ENCODE measurements around the gene FKBP1B.
A peak's percentile ranks its signal among the peaks of the same experiment; 100 is the strongest.

The FKBP1B gene

GRCh38 chr2:24050041-24050979 is 769 bp downstream of the FKBP1B start:
- Histone ChIP-seq H3K4me1 (ENCODE audit: control insufficient read depth, low read depth, low read length) (peaks cover 6% of the 10 kb centered on the region), H3K4me3 (ENCODE audit: low read length) (peak overlapping the region; percentile 77), H3K27me3 (ENCODE audit: control insufficient read depth, insufficient read depth, low read length) (no peaks in the 10 kb centered on the region), H3K36me3 (ENCODE audit: control insufficient read depth, low read depth, low read length) (peaks cover 3% of the 10 kb centered on the region), H3K9me3 (ENCODE audit: control insufficient read depth, low read depth, low read length) (no peaks in the 10 kb centered on the region), H3K9ac (ENCODE audit: low read length) (peak overlapping the region; percentile 51), H3K27ac (ENCODE audit: low read length) (no peak overlapping the region)

- Histone ChIP-seq H3K36me3 (ENCODE audit: control insufficient read depth, low read depth, low read length) (peaks cover 3% of the 10 kb centered on the region), H3K9me3 (ENCODE audit: control insufficient read depth, low read depth, low read length) (no peaks in the 10 kb centered on the region), H3K9ac (ENCODE audit: low read length) (no peak overlapping the region), H3K27me3 (ENCODE audit: control insufficient read depth, insufficient read depth, low read length) (no peaks in the 10 kb centered on the region), H3K4me1 (ENCODE audit: control insufficient read depth, low read depth, low read length) (no peaks in the 10 kb centered on the region), H3K27ac (ENCODE audit: low read length) (no peak overlapping the region), H3K4me3 (ENCODE audit: low read length) (no peak overlapping the region)
Measured at GRCh38 chr2:24051833-24052232, 2.3 kb downstream of the FKBP1B start.

- H3K36me3 ChIP-seq (ENCODE audit: control insufficient read depth, low read depth, low read length): peaks cover 3% of the 10 kb centered on the region
- H3K27me3 ChIP-seq (ENCODE audit: control insufficient read depth, insufficient read depth, low read length): no peaks in the 10 kb centered on the region
- H3K9ac ChIP-seq (ENCODE audit: low read length): no peak overlapping the region
- no peaks in the 10 kb centered on the region for H3K9me3 ChIP-seq (ENCODE audit: control insufficient read depth, low read depth, low read length)
- H3K4me3 ChIP-seq (ENCODE audit: low read length): no peak overlapping the region
- no peaks in the 10 kb centered on the region for H3K4me1 ChIP-seq (ENCODE audit: control insufficient read depth, low read depth, low read length)
- H3K27ac ChIP-seq (ENCODE audit: low read length): no peak overlapping the region
Measured at GRCh38 chr2:24052951-24053350, 3.4 kb downstream of the FKBP1B start.

GRCh38 chr2:24054366-24055010 is 4.9 kb downstream of the FKBP1B start:
- Histone ChIP-seq H3K27ac (ENCODE audit: low read length) (no peak overlapping the region), H3K36me3 (ENCODE audit: control insufficient read depth, low read depth, low read length) (peaks cover 3% of the 10 kb centered on the region), H3K4me1 (ENCODE audit: control insufficient read depth, low read depth, low read length) (no peaks in the 10 kb centered on the region), H3K9me3 (ENCODE audit: control insufficient read depth, low read depth, low read length) (no peaks in the 10 kb centered on the region), H3K4me3 (ENCODE audit: low read length) (no peak overlapping the region), H3K27me3 (ENCODE audit: control insufficient read depth, insufficient read depth, low read length) (no peaks in the 10 kb centered on the region), H3K9ac (ENCODE audit: low read length) (no peak overlapping the region)

- no peak overlapping the region for H3K9ac ChIP-seq (ENCODE audit: low read length)
- no peak overlapping the region for H3K4me3 ChIP-seq (ENCODE audit: low read length)
- no peaks in the 10 kb centered on the region for H3K4me1 ChIP-seq (ENCODE audit: control insufficient read depth, low read depth, low read length)
- no peaks in the 10 kb centered on the region for H3K9me3 ChIP-seq (ENCODE audit: control insufficient read depth, low read depth, low read length)
- H3K36me3 ChIP-seq (ENCODE audit: control insufficient read depth, low read depth, low read length): peaks cover 3% of the 10 kb centered on the region
- no peaks in the 10 kb centered on the region for H3K27me3 ChIP-seq (ENCODE audit: control insufficient read depth, insufficient read depth, low read length)
- H3K27ac ChIP-seq (ENCODE audit: low read length): no peak overlapping the region
Measured at GRCh38 chr2:24055750-24056149, 6.2 kb downstream of the FKBP1B start.

- Histone ChIP-seq H3K4me3 (ENCODE audit: low read length) (no peak overlapping the region), H3K9ac (ENCODE audit: low read length) (no peak overlapping the region), H3K27me3 (ENCODE audit: control insufficient read depth, insufficient read depth, low read length) (no peaks in the 10 kb centered on the region), H3K36me3 (ENCODE audit: control insufficient read depth, low read depth, low read length) (peaks cover 9% of the 10 kb centered on the region), H3K27ac (ENCODE audit: low read length) (no peak overlapping the region), H3K4me1 (ENCODE audit: control insufficient read depth, low read depth, low read length) (no peaks in the 10 kb centered on the region), H3K9me3 (ENCODE audit: control insufficient read depth, low read depth, low read length) (no peaks in the 10 kb centered on the region)
Measured at GRCh38 chr2:24058564-24059271, 9.2 kb downstream of the FKBP1B start.

GRCh38 chr2:24065341-24065740 is 15.8 kb downstream of the FKBP1B start:
- Histone ChIP-seq H3K4me1 (ENCODE audit: control insufficient read depth, low read depth, low read length) (no peaks in the 10 kb centered on the region), H3K9ac (ENCODE audit: low read length) (no peak overlapping the region), H3K27me3 (ENCODE audit: control insufficient read depth, insufficient read depth, low read length) (no peaks in the 10 kb centered on the region), H3K27ac (ENCODE audit: low read length) (no peak overlapping the region), H3K36me3 (ENCODE audit: control insufficient read depth, low read depth, low read length) (peaks cover 36% of the 10 kb centered on the region), H3K4me3 (ENCODE audit: low read length) (no peak overlapping the region), H3K9me3 (ENCODE audit: control insufficient read depth, low read depth, low read length) (no peaks in the 10 kb centered on the region)

GRCh38 chr2:24072259-24072658 is 22.7 kb downstream of the FKBP1B start:
- H3K4me3 ChIP-seq (ENCODE audit: low read length): no peak overlapping the region
- peaks cover 24% of the 10 kb centered on the region for H3K36me3 ChIP-seq (ENCODE audit: control insufficient read depth, low read depth, low read length)
- H3K9ac ChIP-seq (ENCODE audit: low read length): no peak overlapping the region
- no peaks in the 10 kb centered on the region for H3K9me3 ChIP-seq (ENCODE audit: control insufficient read depth, low read depth, low read length)
- H3K4me1 ChIP-seq (ENCODE audit: control insufficient read depth, low read depth, low read length): peaks cover 4% of the 10 kb centered on the region
- no peaks in the 10 kb centered on the region for H3K27me3 ChIP-seq (ENCODE audit: control insufficient read depth, insufficient read depth, low read length)
- no peak overlapping the region for H3K27ac ChIP-seq (ENCODE audit: low read length)

- H3K4me1 ChIP-seq (ENCODE audit: control insufficient read depth, low read depth, low read length): peaks cover 12% of the 10 kb centered on the region
- no peak overlapping the region for H3K27ac ChIP-seq (ENCODE audit: low read length)
- no peak overlapping the region for H3K9ac ChIP-seq (ENCODE audit: low read length)
- no peaks in the 10 kb centered on the region for H3K27me3 ChIP-seq (ENCODE audit: control insufficient read depth, insufficient read depth, low read length)
- no peaks in the 10 kb centered on the region for H3K9me3 ChIP-seq (ENCODE audit: control insufficient read depth, low read depth, low read length)
- H3K4me3 ChIP-seq (ENCODE audit: low read length): no peak overlapping the region
- peaks cover 23% of the 10 kb centered on the region for H3K36me3 ChIP-seq (ENCODE audit: control insufficient read depth, low read depth, low read length)
Measured at GRCh38 chr2:24073816-24074215, 24.3 kb downstream of the FKBP1B start.

GRCh38 chr2:24075259-24075658 is 25.7 kb downstream of the FKBP1B start:
- peak overlapping the region; percentile 92 for H3K9ac ChIP-seq (ENCODE audit: low read length)
- H3K36me3 ChIP-seq (ENCODE audit: control insufficient read depth, low read depth, low read length): peaks cover 35% of the 10 kb centered on the region
- no peak overlapping the region for H3K27ac ChIP-seq (ENCODE audit: low read length)
- H3K27me3 ChIP-seq (ENCODE audit: control insufficient read depth, insufficient read depth, low read length): no peaks in the 10 kb centered on the region
- H3K4me1 ChIP-seq (ENCODE audit: control insufficient read depth, low read depth, low read length): peaks cover 12% of the 10 kb centered on the region
- peak overlapping the region; percentile 100 for H3K4me3 ChIP-seq (ENCODE audit: low read length)
- no peaks in the 10 kb centered on the region for H3K9me3 ChIP-seq (ENCODE audit: control insufficient read depth, low read depth, low read length)

Measured in iPS-18a (cell line).